ENCODE data around the gene DLG2.

DLG2 gene

DNA sequence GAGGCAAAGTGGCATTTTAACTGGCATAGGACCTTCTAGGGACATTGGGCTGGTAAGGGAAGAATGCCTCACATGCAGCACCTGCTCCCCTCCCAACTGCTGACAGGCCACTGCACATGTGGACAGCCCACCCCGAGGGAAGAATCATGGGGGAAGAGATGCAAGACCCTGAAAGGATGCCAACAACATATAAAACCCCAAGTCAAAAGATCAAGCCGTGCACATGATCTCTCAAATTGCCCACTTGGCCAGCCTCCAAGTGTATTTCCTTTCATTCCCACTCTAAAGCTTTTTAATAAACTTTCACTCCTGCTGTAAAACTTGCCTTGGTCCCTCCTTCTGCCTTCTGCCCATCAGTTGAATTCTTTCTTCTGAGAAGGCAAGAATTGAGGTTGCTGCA lies 1393.1 kb downstream of the DLG2 start:
- Mint-ChIP-seq H3K9me3 (peaks cover 3% of the 10 kb centered on the region), H3K36me3 (no peaks in the 10 kb centered on the region), H3K27ac (no peak overlapping the region), H3K4me3 (no peak overlapping the region), H3K4me1 (no peaks in the 10 kb centered on the region), H3K27me3 (peaks cover 1% of the 10 kb centered on the region)

DNA sequence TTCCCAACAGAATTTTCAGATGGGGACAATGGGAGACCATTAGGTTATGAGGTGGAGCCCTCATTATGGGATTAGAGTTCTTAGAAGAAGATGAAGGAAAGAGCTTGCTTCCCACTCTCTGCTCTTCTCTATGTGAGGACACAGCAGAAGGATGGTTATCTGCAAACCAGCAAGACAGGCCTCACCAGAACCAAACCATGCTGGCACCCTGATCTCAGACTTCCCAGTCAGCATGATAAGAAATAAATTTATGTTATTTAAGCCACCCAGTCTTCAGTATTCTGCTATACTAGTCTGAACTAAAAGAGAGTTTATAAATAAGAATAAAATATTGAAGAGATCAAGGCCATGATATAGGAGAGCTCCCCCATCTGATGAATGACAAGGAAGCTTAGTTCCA lies 1394.6 kb downstream of the DLG2 start:
- H3K4me3 Mint-ChIP-seq = no peak overlapping the region
- no peak overlapping the region for H3K27ac Mint-ChIP-seq

GRCh38 chr11:84230402-84230801 lies 1396.7 kb downstream of the DLG2 start:
- H3K9me3 Mint-ChIP-seq = no peaks in the 10 kb centered on the region
- H3K27me3 Mint-ChIP-seq = no peaks in the 10 kb centered on the region
- H3K4me3 Mint-ChIP-seq = no peak overlapping the region
- H3K4me1 Mint-ChIP-seq = no peaks in the 10 kb centered on the region
- no peak overlapping the region for H3K27ac Mint-ChIP-seq
- no peaks in the 10 kb centered on the region for H3K36me3 Mint-ChIP-seq

More for the DNA sequence above, 1394.6 kb downstream of the DLG2 start:
- no peaks in the 10 kb centered on the region for H3K36me3 Mint-ChIP-seq
- no peaks in the 10 kb centered on the region for H3K4me1 Mint-ChIP-seq
- H3K27me3 Mint-ChIP-seq = peaks cover 1% of the 10 kb centered on the region
- peaks cover 3% of the 10 kb centered on the region for H3K9me3 Mint-ChIP-seq

DNA sequence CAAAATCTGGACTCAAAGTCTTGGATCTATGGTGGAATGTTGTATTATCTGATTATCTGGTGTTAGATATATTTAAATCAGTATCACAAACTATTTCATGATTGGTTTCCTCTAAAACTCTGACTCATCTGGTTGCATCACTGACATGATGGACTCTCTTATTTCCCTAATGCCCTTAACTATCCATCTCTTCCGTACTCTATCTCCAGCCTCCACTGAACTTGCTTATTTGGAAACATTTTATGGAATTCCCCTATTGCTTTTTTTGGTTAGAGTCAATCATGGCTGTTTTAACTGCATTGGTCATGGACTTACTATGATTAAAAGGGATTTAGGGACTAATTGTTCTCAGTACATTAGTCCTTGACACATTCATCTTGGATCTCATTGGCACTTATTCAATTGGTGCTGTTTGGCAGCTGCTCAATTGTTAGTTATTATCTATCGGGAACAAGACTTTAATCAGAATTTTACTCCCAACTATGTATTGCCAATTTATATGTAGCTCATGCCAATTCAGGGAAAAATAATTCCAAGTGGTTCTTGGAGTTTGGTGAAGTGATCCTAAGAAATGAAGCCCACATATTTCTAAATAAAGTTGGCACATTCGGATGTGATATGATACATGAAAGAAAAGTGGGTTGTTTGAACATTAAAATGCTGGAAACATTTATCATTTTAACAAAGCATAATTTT lies 1399.0 kb downstream of the DLG2 start:
- H3K27ac Mint-ChIP-seq = no peak overlapping the region
- no peaks in the 10 kb centered on the region for H3K4me1 Mint-ChIP-seq
- H3K9me3 Mint-ChIP-seq = no peaks in the 10 kb centered on the region
- H3K4me3 Mint-ChIP-seq = no peak overlapping the region
- H3K27me3 Mint-ChIP-seq = no peaks in the 10 kb centered on the region
- H3K36me3 Mint-ChIP-seq = no peaks in the 10 kb centered on the region

- Mint-ChIP-seq H3K4me1 (no peaks in the 10 kb centered on the region), H3K27ac (no peak overlapping the region), H3K36me3 (no peaks in the 10 kb centered on the region), H3K27me3 (no peaks in the 10 kb centered on the region), H3K4me3 (no peak overlapping the region), H3K9me3 (peaks cover 8% of the 10 kb centered on the region)
Observed at GRCh38 chr11:84224042-84224441, 1403.1 kb downstream of the DLG2 start.

- Mint-ChIP-seq H3K9me3 (peaks cover 16% of the 10 kb centered on the region), H3K27me3 (no peaks in the 10 kb centered on the region), H3K4me1 (no peaks in the 10 kb centered on the region), H3K4me3 (no peak overlapping the region), H3K27ac (no peak overlapping the region), H3K36me3 (no peaks in the 10 kb centered on the region)
Observed at GRCh38 chr11:84218318-84218717, 1408.8 kb downstream of the DLG2 start.

- Mint-ChIP-seq H3K4me1 (no peaks in the 10 kb centered on the region), H3K36me3 (no peaks in the 10 kb centered on the region), H3K27ac (no peak overlapping the region), H3K9me3 (peaks cover 16% of the 10 kb centered on the region), H3K27me3 (no peaks in the 10 kb centered on the region), H3K4me3 (no peak overlapping the region)
Observed at GRCh38 chr11:84215672-84216071, 1411.5 kb downstream of the DLG2 start.

- no peaks in the 10 kb centered on the region for H3K27me3 Mint-ChIP-seq
- no peak overlapping the region for H3K4me3 Mint-ChIP-seq
- no peak overlapping the region for H3K27ac Mint-ChIP-seq
- H3K9me3 Mint-ChIP-seq = peaks cover 9% of the 10 kb centered on the region
- no peaks in the 10 kb centered on the region for H3K4me1 Mint-ChIP-seq
- H3K36me3 Mint-ChIP-seq = no peaks in the 10 kb centered on the region
Observed at GRCh38 chr11:84214557-84214956, 1412.6 kb downstream of the DLG2 start.

DNA sequence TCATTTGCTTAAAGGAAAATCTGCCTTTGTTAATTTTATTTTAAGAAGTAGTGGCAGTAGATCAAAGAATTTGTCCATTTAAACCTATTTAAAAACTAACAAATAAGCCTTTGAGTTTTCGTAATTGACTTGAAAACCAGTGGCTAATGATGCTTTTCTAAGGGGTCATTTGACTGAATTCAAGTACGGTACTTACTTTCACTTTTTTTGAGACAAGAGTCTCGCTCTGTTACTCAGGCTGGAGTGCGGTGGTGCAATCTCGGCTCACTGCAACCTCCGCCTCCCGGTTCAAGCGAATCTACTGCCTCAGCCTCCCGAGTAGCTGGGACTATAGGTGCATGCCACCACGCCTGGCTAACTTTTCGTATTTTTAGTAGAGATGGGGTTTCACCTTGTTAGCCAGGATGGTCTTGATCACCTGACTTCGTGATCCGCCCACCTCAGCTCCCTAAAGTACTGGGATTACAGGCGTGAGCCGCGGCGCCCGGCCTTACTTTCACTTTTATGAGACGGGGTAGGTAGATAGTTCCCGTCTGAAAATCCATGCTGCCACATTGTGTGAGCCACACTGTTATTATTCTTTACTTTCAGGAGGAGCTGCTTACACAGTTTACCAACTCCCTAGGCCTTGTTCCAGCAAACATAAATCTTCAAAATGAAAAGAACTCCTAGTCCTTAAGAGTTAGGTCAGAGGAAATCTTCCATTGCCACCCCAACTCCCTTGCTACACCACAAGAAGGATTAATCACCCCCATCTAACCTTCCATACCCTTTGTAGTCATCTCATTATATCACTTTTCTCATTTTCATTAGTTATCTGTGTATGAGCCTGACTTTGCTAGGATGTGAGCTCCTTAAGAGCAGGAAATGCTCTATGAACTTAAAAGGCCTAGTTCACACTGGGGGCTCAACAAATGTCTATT lies 1414.4 kb downstream of the DLG2 start:
- H3K4me1 Mint-ChIP-seq = no peaks in the 10 kb centered on the region
- H3K27me3 Mint-ChIP-seq = no peaks in the 10 kb centered on the region
- no peaks in the 10 kb centered on the region for H3K36me3 Mint-ChIP-seq
- no peak overlapping the region for H3K4me3 Mint-ChIP-seq
- H3K9me3 Mint-ChIP-seq = peaks cover 6% of the 10 kb centered on the region
- H3K27ac Mint-ChIP-seq = no peak overlapping the region

GRCh38 chr11:84211896-84212295 lies 1415.2 kb downstream of the DLG2 start:
- no peaks in the 10 kb centered on the region for H3K27me3 Mint-ChIP-seq
- no peak overlapping the region for H3K27ac Mint-ChIP-seq
- H3K36me3 Mint-ChIP-seq = no peaks in the 10 kb centered on the region
- H3K4me1 Mint-ChIP-seq = no peaks in the 10 kb centered on the region
- H3K4me3 Mint-ChIP-seq = no peak overlapping the region
- peaks cover 6% of the 10 kb centered on the region for H3K9me3 Mint-ChIP-seq

DNA sequence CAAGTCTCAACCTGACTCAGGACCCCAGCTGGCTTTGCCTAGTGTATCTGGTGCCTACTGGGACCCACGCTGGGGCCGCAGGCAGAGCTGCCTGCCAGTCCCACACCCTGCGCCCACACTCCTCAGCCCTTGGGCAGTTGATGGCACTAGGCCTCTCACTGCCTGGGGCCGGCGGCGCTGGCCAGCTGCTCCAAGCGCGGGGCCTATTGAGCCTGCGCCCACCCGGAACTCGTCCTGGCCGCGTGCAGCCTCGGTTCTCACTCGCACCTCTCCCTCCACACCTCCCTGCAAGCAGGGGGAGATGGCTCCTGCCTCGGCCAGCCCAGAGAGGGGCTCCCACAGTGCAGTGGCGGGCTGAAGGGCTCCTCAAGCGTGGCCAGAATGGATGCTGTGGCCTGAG lies 1432.4 kb downstream of the DLG2 start:
- H3K36me3 Mint-ChIP-seq = no peaks in the 10 kb centered on the region
- no peaks in the 10 kb centered on the region for H3K4me1 Mint-ChIP-seq
- H3K4me3 Mint-ChIP-seq = no peak overlapping the region
- no peaks in the 10 kb centered on the region for H3K27me3 Mint-ChIP-seq
- H3K9me3 Mint-ChIP-seq = peaks cover 7% of the 10 kb centered on the region
- no peak overlapping the region for H3K27ac Mint-ChIP-seq

DNA sequence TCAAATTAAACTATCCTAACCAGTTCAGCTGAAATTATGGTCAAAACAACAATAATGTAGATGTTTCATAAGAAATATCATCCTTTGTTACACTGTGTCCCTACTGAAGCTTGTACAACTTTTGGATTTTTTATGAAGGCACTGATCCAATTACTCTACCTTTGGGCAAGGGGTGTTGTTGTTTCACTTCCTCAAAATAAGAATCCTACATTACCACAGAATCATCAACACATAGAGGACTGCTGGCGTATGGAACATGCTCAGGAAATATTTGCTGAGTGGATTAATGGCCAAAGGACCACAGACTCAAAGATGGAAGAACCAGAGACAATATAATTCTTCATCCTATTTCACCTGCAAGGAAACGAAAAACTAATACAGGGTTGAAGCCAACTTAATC lies 1433.4 kb downstream of the DLG2 start:
- Mint-ChIP-seq H3K36me3 (no peaks in the 10 kb centered on the region), H3K27me3 (no peaks in the 10 kb centered on the region), H3K4me1 (no peaks in the 10 kb centered on the region), H3K9me3 (peaks cover 9% of the 10 kb centered on the region), H3K27ac (no peak overlapping the region), H3K4me3 (no peak overlapping the region)

- no peaks in the 10 kb centered on the region for H3K27me3 Mint-ChIP-seq
- no peaks in the 10 kb centered on the region for H3K4me1 Mint-ChIP-seq
- no peaks in the 10 kb centered on the region for H3K36me3 Mint-ChIP-seq
- H3K9me3 Mint-ChIP-seq = peaks cover 5% of the 10 kb centered on the region
- H3K4me3 Mint-ChIP-seq = no peak overlapping the region
- no peak overlapping the region for H3K27ac Mint-ChIP-seq
Observed at GRCh38 chr11:84188521-84188920, 1438.6 kb downstream of the DLG2 start.

DNA sequence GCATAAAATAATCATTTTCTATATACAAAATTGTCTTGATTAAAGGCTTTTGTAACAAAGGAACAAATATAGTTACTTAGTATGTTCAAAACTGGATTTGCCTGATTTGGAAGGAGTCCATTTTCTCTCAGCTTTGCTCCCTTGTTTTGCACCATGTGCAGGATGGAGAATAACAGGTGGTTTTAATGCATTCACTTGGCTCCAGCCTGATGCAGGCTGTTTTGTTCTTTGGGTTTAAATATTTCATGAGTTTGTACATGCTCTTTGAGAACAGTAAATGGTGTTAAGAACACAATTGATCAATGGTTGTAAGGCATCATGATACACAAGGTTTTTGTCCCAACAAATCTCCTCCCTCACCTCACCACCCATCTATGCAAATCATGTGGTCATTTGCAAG lies 1454.1 kb downstream of the DLG2 start:
- H3K9me3 Mint-ChIP-seq = peaks cover 11% of the 10 kb centered on the region
- no peaks in the 10 kb centered on the region for H3K4me1 Mint-ChIP-seq
- H3K36me3 Mint-ChIP-seq = no peaks in the 10 kb centered on the region

GRCh38 chr11:84165139-84165538 lies 1462.0 kb downstream of the DLG2 start:
- no peaks in the 10 kb centered on the region for H3K4me1 Mint-ChIP-seq
- H3K27ac Mint-ChIP-seq = no peak overlapping the region
- no peaks in the 10 kb centered on the region for H3K36me3 Mint-ChIP-seq
- H3K9me3 Mint-ChIP-seq = peaks cover 9% of the 10 kb centered on the region
- H3K4me3 Mint-ChIP-seq = no peak overlapping the region
- H3K27me3 Mint-ChIP-seq = no peaks in the 10 kb centered on the region

More for the DNA sequence above, 1454.1 kb downstream of the DLG2 start:
- Mint-ChIP-seq H3K4me3 (no peak overlapping the region), H3K27me3 (no peaks in the 10 kb centered on the region), H3K27ac (no peak overlapping the region)

GRCh38 chr11:84164728-84165127 lies 1462.4 kb downstream of the DLG2 start:
- Mint-ChIP-seq H3K36me3 (no peaks in the 10 kb centered on the region), H3K4me3 (no peak overlapping the region), H3K27ac (no peak overlapping the region), H3K9me3 (peaks cover 13% of the 10 kb centered on the region), H3K4me1 (no peaks in the 10 kb centered on the region), H3K27me3 (no peaks in the 10 kb centered on the region)

Measured in activated naive CD4-positive, alpha-beta T cell treated with anti-CD3 and anti-CD28 coated beads, Interleukin-2, amount 50 U/mL, for 24 hours (primary cell).